Neural cell (in vitro differentiated cells): ENCODE data around the gene FGD5. TPM values are rescaled to one million over a fixed set of nuclear protein-coding genes. Genes with fewer than 3 reads are reported as not detected.

ENCODE experiments used
- H2AFZ ChIP-seq: fragments of 200-600, 300-800 bp; sonication (generic), shearing (Covaris generic); 2 replicates; pipeline ENCODE4 v1.6.0; 2014; ENCODE audit warnings: low read depth, mild to moderate bottlenecking, antibody characterized with exemption, low read length, moderate library complexity
- H3F3A ChIP-seq: fragments of 200-600 bp; shearing (Covaris generic); 2 replicates; pipeline ENCODE4 v1.6.1; 2016; ENCODE audit warnings: mild to moderate bottlenecking, moderate library complexity, mixed read lengths, antibody characterized with exemption, low read length; ENCODE audit not compliant: insufficient read depth, poor library complexity, severe bottlenecking
- H3K27ac ChIP-seq: fragments of 200-600, 300-800 bp; sonication (generic), shearing (Covaris generic); 2 replicates; pipeline ENCODE4 v1.5.1; 2014; ENCODE audit warnings: mild to moderate bottlenecking, low read length, moderate library complexity
- H3K27me3 ChIP-seq: fragments of 300-800, 200-600 bp; sonication (generic), shearing (Covaris generic); 2 replicates; pipeline ENCODE4 v1.6.0; 2014; ENCODE audit warnings: mild to moderate bottlenecking, low read depth, low read length, moderate library complexity; ENCODE audit not compliant: insufficient read depth
- H3K36me3 ChIP-seq: fragments of 300-800, 200-600 bp; sonication (generic), shearing (Covaris generic); 2 replicates; pipeline ENCODE4 v1.5.1; 2014; ENCODE audit warnings: mild to moderate bottlenecking, antibody characterized with exemption, low read length, moderate library complexity; ENCODE audit not compliant: insufficient read depth
- H3K4me2 ChIP-seq: fragments of 300-800, 200-600 bp; sonication (generic), shearing (Covaris generic); 2 replicates; pipeline ENCODE4 v1.6.0; 2014; ENCODE audit warnings: mild to moderate bottlenecking, low read length
- H3K4me3 ChIP-seq: fragments of 300-800, 200-600 bp; sonication (generic), shearing (Covaris generic); 2 replicates; pipeline ENCODE4 v1.5.1; 2014; ENCODE audit warnings: mild to moderate bottlenecking, low read length, moderate library complexity
- H3K79me2 ChIP-seq: fragments of 200-600 bp; shearing (Covaris generic); replicated peaks from 2 replicates; pipeline ENCODE4 v1.6.0; 2014; ENCODE audit warnings: mild to moderate bottlenecking, low read length, moderate library complexity; ENCODE audit not compliant: insufficient read depth
- H3K9ac ChIP-seq: fragments of 300-800, 200-600 bp; sonication (generic), shearing (Covaris generic); 2 replicates; pipeline ENCODE4 v1.6.1; 2016; ENCODE audit warnings: mild to moderate bottlenecking, low read length, mixed read lengths
- H3K9me2 ChIP-seq: fragments of 200-600 bp; shearing (Covaris generic); 2 replicates; pipeline ENCODE4 v1.6.1; 2016; ENCODE audit warnings: mild to moderate bottlenecking, low read length, mixed read lengths; ENCODE audit not compliant: insufficient read depth
- H3K9me3 ChIP-seq: fragments of 200-600, 300-800 bp; sonication (generic), shearing (Covaris generic); 2 replicates; pipeline ENCODE4 v1.6.1; 2016; ENCODE audit warnings: mild to moderate bottlenecking, mixed run types, low read length, moderate library complexity, mixed read lengths
- H4K20me1 ChIP-seq: fragments of 200-600 bp; shearing (Covaris generic); 2 replicates; pipeline ENCODE4 v1.6.1; 2016; ENCODE audit warnings: mild to moderate bottlenecking, mixed run types; ENCODE audit not compliant: insufficient read depth
- CTCF ChIP-seq: fragments of 450-650 bp; IDR thresholded peaks from 2 replicates; pipeline ENCODE4 v1.5.1; 2014; ENCODE audit warnings: antibody characterized with exemption, mild to moderate bottlenecking, moderate library complexity; ENCODE audit not compliant: poor library complexity, severe bottlenecking
- EP300 ChIP-seq: fragments of 450-650 bp; conservative IDR thresholded peaks from 2 replicates; pipeline ENCODE4 v1.6.1; 2014; ENCODE audit warnings: antibody characterized with exemption, mild to moderate bottlenecking, moderate library complexity; ENCODE audit not compliant: poor library complexity, severe bottlenecking
- EZH2 ChIP-seq: fragments of 200-600, 300-800 bp; shearing (Covaris generic), sonication (generic); IDR thresholded peaks from 2 replicates; pipeline ENCODE4 v1.6.1; 2014; ENCODE audit warnings: antibody characterized with exemption, low read length, borderline replicate concordance, mild to moderate bottlenecking; ENCODE audit not compliant: insufficient read depth, poor library complexity, severe bottlenecking
- MXI1 ChIP-seq: fragments of 450-650 bp; conservative IDR thresholded peaks from 2 replicates; pipeline ENCODE4 v1.6.1; 2014; ENCODE audit warnings: antibody characterized with exemption, mild to moderate bottlenecking; ENCODE audit not compliant: poor library complexity, severe bottlenecking
- POLR2AphosphoS5 ChIP-seq: IDR thresholded peaks from 2 replicates; pipeline ENCODE4 v1.6.1; 2012
- RAD21 ChIP-seq: fragments of 450-650 bp; conservative IDR thresholded peaks from 2 replicates; pipeline ENCODE4 v1.6.1; 2014; ENCODE audit warnings: antibody characterized with exemption, mild to moderate bottlenecking, moderate library complexity
- REST ChIP-seq: IDR thresholded peaks from 2 replicates; pipeline ENCODE4 v1.6.1; 2012; ENCODE audit warnings: borderline replicate concordance
- SMC3 ChIP-seq: fragments of 450-650 bp; conservative IDR thresholded peaks from 2 replicates; pipeline ENCODE4 v1.6.1; 2014; ENCODE audit warnings: antibody characterized with exemption, mild to moderate bottlenecking, moderate library complexity; ENCODE audit not compliant: poor library complexity
- TAF1 ChIP-seq: IDR thresholded peaks from 2 replicates; pipeline ENCODE4 v1.6.1; 2012; ENCODE audit warnings: low read depth
- polyA plus RNA-seq: library from polyadenylated mRNA; depleted of rRNA; stranded (reverse); fragments of >200 nt; gene quantifications from 2 replicates; pipeline ENCODE4 v1.2.3, GENCODE V29; 2014

Gene FGD5
- polyA plus RNA-seq, 1 donor from 2014 or later: not detected

GRCh38 chr3:14823910-14824629 is 5.3 kb downstream of the FGD5 start:
- no peak overlapping the region for H3K27ac ChIP-seq
- H4K20me1 ChIP-seq: no peaks in the 10 kb centered on the region
- H2AFZ ChIP-seq: no peak overlapping the region
- H3F3A ChIP-seq: no peaks in the 10 kb centered on the region
- no peaks in the 10 kb centered on the region for H3K36me3 ChIP-seq
- H3K4me3 ChIP-seq: no peak overlapping the region
- no peak overlapping the region for H3K4me2 ChIP-seq
- no peak for TF ChIP-seq MXI1
- no peak for TF ChIP-seq POLR2AphosphoS5
- TF ChIP-seq SMC3: no peak
- no peak for TF ChIP-seq EZH2
- no peak for TF ChIP-seq REST
- no peak for TF ChIP-seq EP300
- TF ChIP-seq CTCF: no peak
- TF ChIP-seq RAD21: no peak
- no peak for TF ChIP-seq TAF1
- H3K79me2 ChIP-seq: no peaks in the 10 kb centered on the region
- no peaks in the 10 kb centered on the region for H3K27me3 ChIP-seq
- H3K9me2 ChIP-seq: no peaks in the 10 kb centered on the region
- H3K9me3 ChIP-seq: no peaks in the 10 kb centered on the region
- H3K9ac ChIP-seq: no peak overlapping the region

- no peaks in the 10 kb centered on the region for H3K79me2 ChIP-seq
- H3K9me3 ChIP-seq: no peaks in the 10 kb centered on the region
- no peaks in the 10 kb centered on the region for H4K20me1 ChIP-seq
- no peaks in the 10 kb centered on the region for H3K36me3 ChIP-seq
- H2AFZ ChIP-seq: no peak overlapping the region
- H3F3A ChIP-seq: no peaks in the 10 kb centered on the region
- no peaks in the 10 kb centered on the region for H3K27me3 ChIP-seq
- no peak for TF ChIP-seq POLR2AphosphoS5
- TF ChIP-seq SMC3: no peak
- no peak for TF ChIP-seq CTCF
- no peak for TF ChIP-seq REST
- TF ChIP-seq TAF1: no peak
- H3K9me2 ChIP-seq: no peaks in the 10 kb centered on the region
- H3K4me3 ChIP-seq: no peak overlapping the region
- H3K4me2 ChIP-seq: no peak overlapping the region
- no peak overlapping the region for H3K9ac ChIP-seq
- no peak overlapping the region for H3K27ac ChIP-seq
These were observed 5.9 kb downstream of the FGD5 start for GRCh38 chr3:14824646-14825045.
